ENCODE results near the gene STK39.
"Not testable (repeated sequence)": the region's sequence is repeated elsewhere in the genome, so short reads cannot be mapped to it uniquely, and the experiment has no call there.

The STK39 gene

DNA sequence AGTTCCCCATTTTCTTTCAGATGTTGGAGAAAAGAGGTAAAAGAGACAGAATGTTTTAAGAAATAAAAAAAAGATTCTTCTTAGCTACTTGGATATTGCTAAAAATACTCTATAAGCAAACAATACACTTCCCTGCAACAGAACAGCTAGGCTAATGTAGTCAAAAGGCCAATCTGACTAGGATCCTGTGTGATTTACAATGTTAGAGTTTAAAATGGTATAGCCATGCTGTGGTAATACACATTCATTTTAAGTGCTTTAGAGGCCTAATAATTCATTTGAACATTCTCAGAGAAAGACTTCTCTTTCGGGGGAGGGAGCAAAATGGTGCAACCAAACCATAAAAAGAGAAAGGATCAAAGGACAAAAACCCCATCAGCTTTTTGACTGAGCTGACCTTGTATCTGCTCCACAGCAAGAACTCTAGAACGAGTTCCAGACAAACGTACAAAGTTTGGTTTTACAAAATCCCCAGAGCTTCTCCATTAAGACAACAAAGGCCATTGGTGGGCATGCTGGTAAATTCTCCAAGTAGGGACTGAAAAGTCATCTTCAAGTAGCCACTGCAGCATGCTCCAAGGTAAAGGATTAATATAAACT, 200.2 kb downstream of the STK39 start:
- no peak overlapping the region for H3K27ac ChIP-seq
- no peaks in the 10 kb centered on the region for H3K79me2 ChIP-seq
- H3K4me1 ChIP-seq, result no peaks in the 10 kb centered on the region
- H3K9me3 ChIP-seq (ENCODE audit: control insufficient read depth, low read length), result no peaks in the 10 kb centered on the region
- TF ChIP-seq, protein P1, sequence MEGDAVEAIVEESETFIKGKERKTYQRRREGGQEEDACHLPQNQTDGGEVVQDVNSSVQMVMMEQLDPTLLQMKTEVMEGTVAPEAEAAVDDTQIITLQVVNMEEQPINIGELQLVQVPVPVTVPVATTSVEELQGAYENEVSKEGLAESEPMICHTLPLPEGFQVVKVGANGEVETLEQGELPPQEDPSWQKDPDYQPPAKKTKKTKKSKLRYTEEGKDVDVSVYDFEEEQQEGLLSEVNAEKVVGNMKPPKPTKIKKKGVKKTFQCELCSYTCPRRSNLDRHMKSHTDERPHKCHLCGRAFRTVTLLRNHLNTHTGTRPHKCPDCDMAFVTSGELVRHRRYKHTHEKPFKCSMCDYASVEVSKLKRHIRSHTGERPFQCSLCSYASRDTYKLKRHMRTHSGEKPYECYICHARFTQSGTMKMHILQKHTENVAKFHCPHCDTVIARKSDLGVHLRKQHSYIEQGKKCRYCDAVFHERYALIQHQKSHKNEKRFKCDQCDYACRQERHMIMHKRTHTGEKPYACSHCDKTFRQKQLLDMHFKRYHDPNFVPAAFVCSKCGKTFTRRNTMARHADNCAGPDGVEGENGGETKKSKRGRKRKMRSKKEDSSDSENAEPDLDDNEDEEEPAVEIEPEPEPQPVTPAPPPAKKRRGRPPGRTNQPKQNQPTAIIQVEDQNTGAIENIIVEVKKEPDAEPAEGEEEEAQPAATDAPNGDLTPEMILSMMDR (IDR thresholded peaks at IDR 0.05), result no peak
- no peak overlapping the region for H3K9ac ChIP-seq
- no peak overlapping the region for H3K4me2 ChIP-seq (ENCODE audit: low read length)
- H3K27me3 ChIP-seq (ENCODE audit: control insufficient read depth, insufficient read depth, low read length), result no peaks in the 10 kb centered on the region
- no peak overlapping the region for H3K4me3 ChIP-seq (ENCODE audit: low read depth, low read length)
- no peak overlapping the region for H2AFZ ChIP-seq
- H3K36me3 ChIP-seq (ENCODE audit: control insufficient read depth, insufficient read depth, low read length), result no peaks in the 10 kb centered on the region

DNA sequence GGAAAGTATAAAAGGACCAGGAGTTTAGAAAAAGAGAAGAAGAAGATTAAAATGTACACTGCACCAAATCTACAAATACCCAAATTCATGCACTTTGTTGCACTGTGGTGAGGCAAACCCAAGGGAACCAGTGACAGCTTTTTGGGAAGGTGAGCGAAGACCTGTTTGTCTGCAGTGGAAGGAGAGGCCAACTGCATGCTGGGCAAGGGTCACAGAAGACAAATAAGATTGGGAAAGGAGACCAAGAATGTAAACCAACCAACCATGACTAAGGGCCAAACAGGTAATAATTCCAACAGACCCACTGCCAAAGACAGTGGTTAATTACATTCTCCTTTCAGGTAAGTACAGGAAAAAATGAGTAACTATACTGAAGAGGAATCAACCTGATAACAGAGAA, 202.8 kb downstream of the STK39 start:
- H3K9ac ChIP-seq, result no peak overlapping the region
- no peak overlapping the region for H2AFZ ChIP-seq
- H3K4me3 ChIP-seq (ENCODE audit: low read depth, low read length), result no peak overlapping the region
- no peak overlapping the region for H3K27ac ChIP-seq
- H3K4me2 ChIP-seq (ENCODE audit: low read length), result no peak overlapping the region
- no peaks in the 10 kb centered on the region for H3K4me1 ChIP-seq
- no peaks in the 10 kb centered on the region for H3K27me3 ChIP-seq (ENCODE audit: control insufficient read depth, insufficient read depth, low read length)
- no peaks in the 10 kb centered on the region for H3K36me3 ChIP-seq (ENCODE audit: control insufficient read depth, insufficient read depth, low read length)
- H3K79me2 ChIP-seq, result no peaks in the 10 kb centered on the region
- no peaks in the 10 kb centered on the region for H3K9me3 ChIP-seq (ENCODE audit: control insufficient read depth, low read length)
- TF ChIP-seq, protein P1 (IDR thresholded peaks at IDR 0.05), result no peak

DNA sequence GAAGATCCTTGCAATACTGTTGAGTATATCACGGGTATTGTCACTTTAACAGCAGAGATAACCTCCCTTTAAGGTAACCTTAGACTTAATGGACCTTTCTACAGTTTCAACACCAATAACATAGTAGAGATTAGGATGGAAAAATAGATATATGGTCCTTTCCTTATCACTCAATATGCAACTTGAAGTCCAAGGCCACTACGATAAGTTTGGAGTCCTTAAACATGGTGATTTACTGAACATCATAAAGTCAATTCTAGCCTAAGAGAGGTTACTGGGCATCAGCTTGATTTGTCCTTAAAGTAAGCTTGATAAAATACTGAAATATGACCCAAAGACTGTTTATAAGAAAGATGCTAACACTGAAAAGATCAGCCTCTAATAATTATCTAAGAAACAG, 203.2 kb downstream of the STK39 start:
- Histone ChIP-seq H3K36me3 (ENCODE audit: control insufficient read depth, insufficient read depth, low read length) (no peaks in the 10 kb centered on the region), H2AFZ (no peak overlapping the region), H3K9me3 (ENCODE audit: control insufficient read depth, low read length) (no peaks in the 10 kb centered on the region), H3K27ac (no peak overlapping the region), H3K9ac (no peak overlapping the region), H3K79me2 (no peaks in the 10 kb centered on the region), H3K4me1 (no peaks in the 10 kb centered on the region), H3K4me3 (ENCODE audit: low read depth, low read length) (no peak overlapping the region), H3K4me2 (ENCODE audit: low read length) (no peak overlapping the region), H3K27me3 (ENCODE audit: control insufficient read depth, insufficient read depth, low read length) (no peaks in the 10 kb centered on the region)
- TF ChIP-seq, protein P1 (IDR thresholded peaks at IDR 0.05), result no peak

DNA sequence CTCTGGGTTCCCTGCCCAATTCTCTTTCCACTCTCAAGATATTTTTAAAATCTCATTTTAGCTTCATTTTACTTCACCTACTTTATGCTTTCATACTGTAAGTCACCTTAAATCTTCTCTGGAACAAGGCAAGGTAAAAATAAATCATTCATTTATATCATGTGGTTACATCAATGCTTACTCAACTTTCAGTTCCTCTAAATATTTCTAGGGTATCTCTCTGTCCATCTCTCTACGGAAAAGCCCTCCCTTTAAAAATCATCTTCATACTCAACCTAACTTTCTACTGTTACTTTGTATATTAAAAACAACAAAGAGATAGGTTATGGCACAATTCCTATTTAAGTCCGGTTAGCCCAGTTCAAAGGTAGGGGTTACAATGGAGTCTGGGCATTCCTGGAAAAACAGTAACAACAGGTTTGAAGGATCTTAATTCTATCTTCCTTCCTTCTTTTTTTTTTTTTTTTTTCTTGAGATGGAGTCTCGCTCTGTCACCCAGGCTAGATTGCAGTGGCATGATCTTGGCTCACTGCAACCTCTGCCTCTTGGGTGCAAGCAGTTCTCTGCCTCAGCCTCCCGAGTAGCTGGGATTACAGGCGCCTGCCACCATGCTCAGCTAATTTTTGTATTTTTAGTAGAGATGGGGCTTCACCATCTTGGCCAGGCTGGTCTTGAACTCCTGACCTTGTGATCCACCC, 205.1 kb downstream of the STK39 start:
- H3K4me1 ChIP-seq; H3K36me3 ChIP-seq (ENCODE audit: control insufficient read depth, insufficient read depth, low read length); H3K9me3 ChIP-seq (ENCODE audit: control insufficient read depth, low read length); H3K79me2 ChIP-seq; H3K9ac ChIP-seq; H3K27me3 ChIP-seq (ENCODE audit: control insufficient read depth, insufficient read depth, low read length); H3K27ac ChIP-seq; H2AFZ ChIP-seq; H3K4me2 ChIP-seq (ENCODE audit: low read length); H3K4me3 ChIP-seq (ENCODE audit: low read depth, low read length): not testable (repeated sequence)

DNA sequence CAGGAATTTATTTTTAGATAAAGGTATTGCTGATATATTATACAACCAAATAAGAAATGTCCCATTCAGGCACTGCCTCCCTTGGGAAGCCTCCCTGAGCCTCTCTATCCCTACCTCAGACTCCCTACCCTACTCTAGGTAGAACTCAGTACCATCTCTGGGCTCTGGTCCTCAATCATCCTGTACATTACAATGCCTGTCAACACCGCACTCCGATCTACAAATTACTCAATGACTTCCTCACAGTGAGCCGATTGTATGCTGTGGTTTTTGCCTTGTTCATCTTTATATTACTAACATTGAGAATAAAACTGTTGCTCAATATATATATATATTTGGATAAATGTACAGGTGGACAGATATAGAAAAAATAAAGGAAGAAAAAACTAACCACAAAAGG, 207.5 kb downstream of the STK39 start:
- Histone ChIP-seq H2AFZ (no peak overlapping the region), H3K79me2 (no peaks in the 10 kb centered on the region), H3K36me3 (ENCODE audit: control insufficient read depth, insufficient read depth, low read length) (no peaks in the 10 kb centered on the region), H3K27ac (no peak overlapping the region), H3K9ac (no peak overlapping the region), H3K27me3 (ENCODE audit: control insufficient read depth, insufficient read depth, low read length) (no peaks in the 10 kb centered on the region), H3K9me3 (ENCODE audit: control insufficient read depth, low read length) (no peaks in the 10 kb centered on the region), H3K4me2 (ENCODE audit: low read length) (no peak overlapping the region), H3K4me3 (ENCODE audit: low read depth, low read length) (no peak overlapping the region), H3K4me1 (no peaks in the 10 kb centered on the region)
- TF ChIP-seq, protein P1 (IDR thresholded peaks at IDR 0.05), result no peak

All from parathyroid adenoma (tissue), 2 donors.